Kidney epithelial cell (primary cell): ENCODE results near the gene MAD1L1. TPM values are rescaled to one million over a fixed set of nuclear protein-coding genes. Genes with fewer than 3 reads are reported as not detected.

Source experiments
- DNase-seq: peaks from one replicate; pipeline ENCODE4 v3.0.0-alpha.2; 2010; ENCODE audit warnings: low read depth
- H3K27me3 ChIP-seq: 2 replicates; pipeline ENCODE4 v1.6.0; 2011; ENCODE audit warnings: low read length; ENCODE audit not compliant: control insufficient read depth, insufficient read depth
- H3K36me3 ChIP-seq: 2 replicates; pipeline ENCODE4 v1.5.1; 2011; ENCODE audit warnings: low read length; ENCODE audit not compliant: control insufficient read depth, insufficient read depth
- H3K4me3 ChIP-seq: 2 replicates; pipeline ENCODE4 v1.5.1; 2011; ENCODE audit warnings: low read depth, mild to moderate bottlenecking, control low read depth, low read length
- CTCF ChIP-seq: IDR thresholded peaks from 2 replicates; pipeline ENCODE4 v1.5.1; 2011; ENCODE audit warnings: mild to moderate bottlenecking, moderate library complexity, low read length, control low read depth, inconsistent platforms; ENCODE audit not compliant: insufficient read depth, poor library complexity, severe bottlenecking
- total RNA-seq: library from RNA; depleted of rRNA; stranded (reverse); fragments of >200 nt; gene quantifications from 2 replicates; pipeline ENCODE4 v1.2.3, GENCODE V29; 2015

The MAD1L1 gene
- total RNA-seq, 1 donor from 2014 or later: 61.2 TPM

DNA sequence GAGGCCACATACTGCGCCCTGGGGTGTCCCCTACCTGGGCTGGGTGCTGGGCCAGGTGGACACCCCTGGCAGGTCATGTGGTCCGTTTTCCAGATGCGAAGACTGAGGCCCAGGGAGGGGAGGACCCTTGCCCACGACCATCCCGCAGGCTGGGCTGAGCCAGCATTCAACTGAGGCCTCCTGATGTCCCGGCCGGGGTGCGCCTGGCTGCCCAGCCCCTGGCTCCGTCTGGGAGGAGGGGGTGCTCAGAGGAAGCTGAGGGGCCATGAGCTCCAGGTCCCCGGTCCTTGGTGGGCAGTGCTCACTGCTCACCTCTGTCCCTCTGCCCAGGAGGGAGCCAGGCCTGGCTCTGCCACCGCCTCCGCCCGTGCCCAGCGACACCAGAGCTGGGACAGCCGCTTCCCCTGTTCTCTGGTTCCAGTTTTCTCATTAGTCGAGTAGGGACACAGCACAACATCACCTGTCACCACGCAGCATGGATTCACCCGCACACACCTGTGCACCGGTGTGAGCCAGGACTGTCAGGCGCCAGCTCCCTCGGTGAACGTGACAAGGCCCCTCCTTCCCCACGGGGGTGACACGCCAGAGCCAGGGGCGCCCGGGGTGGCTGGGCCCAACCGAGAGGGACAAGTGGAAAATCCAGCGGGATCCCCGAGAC, 423.0 kb downstream of the MAD1L1 start:
- DNase-seq: no peak
- TF ChIP-seq CTCF: no peak
- no peak overlapping the region for H3K4me3 ChIP-seq
- H3K27me3 ChIP-seq: peaks cover 2% of the 10 kb centered on the region
- no peaks in the 10 kb centered on the region for H3K36me3 ChIP-seq

GRCh38 chr7:1809070-1809469, 423.7 kb downstream of the MAD1L1 start:
- no peaks in the 10 kb centered on the region for H3K36me3 ChIP-seq
- H3K4me3 ChIP-seq: no peak overlapping the region
- TF ChIP-seq CTCF: no peak
- peaks cover 2% of the 10 kb centered on the region for H3K27me3 ChIP-seq
- no peak for DNase-seq

- no peak overlapping the region for H3K4me3 ChIP-seq
- TF ChIP-seq CTCF: no peak
- H3K36me3 ChIP-seq: no peaks in the 10 kb centered on the region
- peaks cover 2% of the 10 kb centered on the region for H3K27me3 ChIP-seq
- no peak for DNase-seq
Observed at GRCh38 chr7:1807821-1808600, 424.7 kb downstream of the MAD1L1 start.

DNA sequence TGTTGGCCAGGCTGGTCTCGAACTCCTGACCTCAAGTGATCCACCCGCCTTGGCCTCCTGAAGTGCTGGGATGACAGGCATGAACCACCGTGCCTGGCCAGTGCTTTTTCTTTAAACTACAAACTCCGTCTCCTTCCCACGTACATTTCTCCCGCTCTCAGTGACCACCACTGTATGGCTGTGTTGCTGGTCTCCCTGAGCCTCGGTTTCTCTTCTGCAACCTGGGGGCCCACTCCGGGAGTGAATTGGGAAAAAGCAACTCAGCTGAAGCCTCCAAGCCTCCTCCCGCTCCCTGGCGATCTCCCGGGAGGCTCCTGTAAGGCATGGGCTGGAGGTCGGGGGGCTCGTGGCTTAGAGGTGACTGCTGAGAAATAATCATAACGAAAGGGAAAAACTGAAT, 426.4 kb downstream of the MAD1L1 start:
- no peak for TF ChIP-seq CTCF
- no peak for DNase-seq
- H3K27me3 ChIP-seq: peaks cover 2% of the 10 kb centered on the region
- no peaks in the 10 kb centered on the region for H3K36me3 ChIP-seq
- no peak overlapping the region for H3K4me3 ChIP-seq

- H3K27me3 ChIP-seq: peaks cover 2% of the 10 kb centered on the region
- TF ChIP-seq CTCF: no peak
- no peak for DNase-seq
- no peak overlapping the region for H3K4me3 ChIP-seq
- no peaks in the 10 kb centered on the region for H3K36me3 ChIP-seq
Observed at GRCh38 chr7:1804310-1804709, 428.4 kb downstream of the MAD1L1 start.

DNA sequence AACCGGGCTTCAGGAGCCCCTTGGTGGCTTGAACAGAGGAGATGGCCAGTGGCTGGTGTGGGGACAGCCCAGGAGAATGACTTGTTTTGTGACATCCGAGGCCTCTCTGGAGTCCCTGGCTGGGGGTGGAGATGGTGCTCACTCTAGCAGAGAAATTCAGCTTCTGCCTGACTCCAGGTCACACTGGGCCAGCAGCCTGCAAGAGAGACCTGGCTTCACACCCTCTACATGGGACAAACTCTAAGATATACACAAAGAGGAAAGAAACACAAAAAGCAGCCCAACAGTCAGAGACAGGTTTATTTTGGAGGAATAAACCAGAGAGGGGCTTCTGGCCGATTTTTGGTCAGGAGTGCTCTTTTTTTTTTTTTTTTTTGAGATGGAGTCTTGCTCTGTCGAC, 429.8 kb downstream of the MAD1L1 start:
- peaks cover 2% of the 10 kb centered on the region for H3K27me3 ChIP-seq

More for the DNA sequence above, 429.8 kb downstream of the MAD1L1 start:
- no peaks in the 10 kb centered on the region for H3K36me3 ChIP-seq
- no peak for DNase-seq
- H3K4me3 ChIP-seq: no peak overlapping the region
- no peak for TF ChIP-seq CTCF
